H9 (cell line): ENCODE results near the gene CLEC1A. TPM values are rescaled to one million over a fixed set of nuclear protein-coding genes. Genes with fewer than 3 reads are reported as not detected.

Experiments
- DNase-seq: peaks from one replicate; pipeline ENCODE4 v3.0.0-alpha.2; 2017
- H2AFZ ChIP-seq: one replicate; pipeline ENCODE4 v1.6.1; 2013; ENCODE audit warnings: mild to moderate bottlenecking, low read length, control low read depth, moderate library complexity
- H2AK5ac ChIP-seq: 2 replicates; pipeline ENCODE4 v1.6.1; 2013; ENCODE audit warnings: low read length, control low read depth, mixed read lengths; ENCODE audit not compliant: insufficient read length
- H2BK120ac ChIP-seq: one replicate; pipeline ENCODE4 v1.6.1; 2013; ENCODE audit warnings: low read depth, mild to moderate bottlenecking, low read length, control low read depth, inconsistent platforms; ENCODE audit not compliant: poor library complexity, severe bottlenecking
- H2BK12ac ChIP-seq: 2 replicates; pipeline ENCODE4 v1.6.1; 2013; ENCODE audit warnings: low read length, control low read depth, mixed read lengths, low read depth; ENCODE audit not compliant: insufficient read length
- H2BK15ac ChIP-seq: 2 replicates; pipeline ENCODE4 v1.6.1; 2013; ENCODE audit warnings: low read depth, low read length, control low read depth
- H2BK20ac ChIP-seq: one replicate; pipeline ENCODE4 v1.6.1; 2013; ENCODE audit warnings: low read depth, mild to moderate bottlenecking, low read length, control low read depth, inconsistent platforms; ENCODE audit not compliant: poor library complexity, severe bottlenecking
- H2BK5ac ChIP-seq: 2 replicates; pipeline ENCODE4 v1.6.1; 2013; ENCODE audit warnings: low read length, control low read depth, mixed read lengths; ENCODE audit not compliant: insufficient read length
- H3K14ac ChIP-seq: 2 replicates; pipeline ENCODE4 v1.6.1; 2013; ENCODE audit warnings: low read length, control low read depth; ENCODE audit not compliant: insufficient read depth
- H3K18ac ChIP-seq: 2 replicates; pipeline ENCODE4 v1.6.1; 2013; ENCODE audit warnings: low read depth, mild to moderate bottlenecking, mixed read lengths, low read length, control low read depth; ENCODE audit not compliant: insufficient read length
- H3K23ac ChIP-seq: 2 replicates; pipeline ENCODE4 v1.6.1; 2013; ENCODE audit warnings: low read length, control low read depth, mixed read lengths, low read depth; ENCODE audit not compliant: insufficient read length
- H3K23me2 ChIP-seq: 2 replicates; pipeline ENCODE4 v1.6.1; 2013; ENCODE audit warnings: low read depth, mild to moderate bottlenecking, mixed read lengths, low read length, control low read depth; ENCODE audit not compliant: insufficient read length, poor library complexity, severe bottlenecking
- H3K27ac ChIP-seq: 2 replicates; pipeline ENCODE4 v1.5.1; 2013; ENCODE audit warnings: low read length, control low read depth, mixed read lengths, low read depth; ENCODE audit not compliant: insufficient read length
- H3K27me3 ChIP-seq: 2 replicates; pipeline ENCODE4 v1.6.1; 2013; ENCODE audit warnings: low read length, control low read depth, inconsistent platforms; ENCODE audit not compliant: insufficient read depth
- H3K4ac ChIP-seq: 2 replicates; pipeline ENCODE4 v1.6.1; 2013; ENCODE audit warnings: low read depth, mild to moderate bottlenecking, control low read depth, inconsistent platforms, low read length, moderate library complexity
- H3K4me1 ChIP-seq: 2 replicates; pipeline ENCODE4 v1.6.1; 2013; ENCODE audit warnings: low read length, control low read depth, inconsistent platforms; ENCODE audit not compliant: insufficient read depth
- H3K4me2 ChIP-seq: 2 replicates; pipeline ENCODE4 v1.6.1; 2013; ENCODE audit warnings: low read length, control low read depth, mixed read lengths; ENCODE audit not compliant: insufficient read length, insufficient read depth
- H3K56ac ChIP-seq: 2 replicates; pipeline ENCODE4 v1.6.1; 2013; ENCODE audit warnings: low read depth, mild to moderate bottlenecking, mixed read lengths, low read length, control low read depth; ENCODE audit not compliant: insufficient read length
- H3K79me1 ChIP-seq: 2 replicates; pipeline ENCODE4 v1.6.1; 2013; ENCODE audit warnings: low read depth, mild to moderate bottlenecking, moderate library complexity, low read length, control low read depth, inconsistent platforms; ENCODE audit not compliant: insufficient read depth, poor library complexity, severe bottlenecking
- H3K79me2 ChIP-seq: 2 replicates; pipeline ENCODE4 v1.6.1; 2013; ENCODE audit warnings: low read length, control low read depth, inconsistent platforms; ENCODE audit not compliant: insufficient read depth
- H3K9ac ChIP-seq: 2 replicates; pipeline ENCODE4 v1.6.1; 2013; ENCODE audit warnings: low read length, control low read depth, mixed read lengths; ENCODE audit not compliant: insufficient read length; ENCODE audit errors: extremely low read depth
- H3K9me3 ChIP-seq: one replicate; pipeline ENCODE4 v1.6.1; 2013; ENCODE audit warnings: low read depth, low read length, inconsistent platforms; ENCODE audit not compliant: control insufficient read depth
- H3T11ph ChIP-seq: one replicate; pipeline ENCODE4 v1.6.1; 2013; ENCODE audit warnings: mild to moderate bottlenecking, low read length, control low read depth, inconsistent platforms
- H4K20me1 ChIP-seq: one replicate; pipeline ENCODE4 v1.6.1; 2013; ENCODE audit not compliant: control insufficient read depth, insufficient read length, insufficient read depth
- H4K5ac ChIP-seq: 2 replicates; pipeline ENCODE4 v1.6.1; 2013; ENCODE audit warnings: low read depth, mild to moderate bottlenecking, mixed read lengths, low read length, control low read depth; ENCODE audit not compliant: insufficient read length
- H4K8ac ChIP-seq: replicated peaks from 2 replicates; pipeline ENCODE4 v1.6.1; 2013; ENCODE audit warnings: low read length, control low read depth, mixed read lengths, low read depth; ENCODE audit not compliant: insufficient read length
- H4K91ac ChIP-seq: 2 replicates; pipeline ENCODE4 v1.6.1; 2013; ENCODE audit warnings: low read depth, mild to moderate bottlenecking, moderate library complexity, mixed read lengths, low read length, control low read depth; ENCODE audit not compliant: insufficient read length
- H3K27ac Mint-ChIP-seq, 3 experiments: 2 replicates in 2 of 3; 3 replicates in 1 of 3; pipeline ENCODE4 v1.8.0; 2020 to 2021; ENCODE audit warnings: mixed read lengths in 3 of 3, mild to moderate bottlenecking in 1 of 3, moderate library complexity in 1 of 3
- H3K27me3 Mint-ChIP-seq: 2 replicates; pipeline ENCODE4 v1.8.0; 2021; ENCODE audit warnings: low read depth, mild to moderate bottlenecking, moderate library complexity, mixed read lengths
- H3K36me3 Mint-ChIP-seq, 3 experiments: 2 replicates in 2 of 3; 3 replicates in 1 of 3; pipeline ENCODE4 v1.8.0; 2020 to 2021; ENCODE audit warnings: low read depth in 3 of 3, mixed read lengths in 3 of 3; ENCODE audit not compliant: insufficient read depth in 1 of 3
- H3K4me1 Mint-ChIP-seq, 2 experiments: 2 replicates each; pipeline ENCODE4 v1.8.0; 2020; ENCODE audit warnings: mixed read lengths in 2 of 2
- H3K4me3 Mint-ChIP-seq, 2 experiments: 2 replicates in 1 of 2; 3 replicates in 1 of 2; pipeline ENCODE4 v1.8.0; 2020 to 2021; ENCODE audit warnings: mild to moderate bottlenecking in 2 of 2, mixed read lengths in 2 of 2, moderate library complexity in 1 of 2
- H3K9me3 Mint-ChIP-seq, 2 experiments: 2 replicates in 1 of 2; 3 replicates in 1 of 2; pipeline ENCODE4 v1.8.0; 2020; ENCODE audit warnings: mild to moderate bottlenecking in 2 of 2, mixed read lengths in 2 of 2, moderate library complexity in 1 of 2
- WGBS: extraction: QIAGEN DNeasy Blood & Tissue Kit; methylation state at CpG from one replicate; pipeline ENCODE4 v1.1.7; 2013; ENCODE audit warnings: missing lambda C conversion rate, low lambda C conversion rate, mixed read lengths; ENCODE audit not compliant: insufficient read length; ENCODE audit errors: extremely low coverage; 5-methylcytosine and 5-hydroxymethylcytosine counted together
- total RNA-seq: library from RNA; stranded (reverse); gene quantifications from 2 replicates; pipeline ENCODE4 v1.2.1, GENCODE V29; 2021
- TF ChIP-seq, protein P1 (sequence below): fragments of 200-600 bp; sonication (generic); conservative IDR thresholded peaks from 3 replicates; pipeline ENCODE4 v1.8.0; 2021; ENCODE audit warnings: antibody characterized with exemption, mild to moderate bottlenecking

Gene CLEC1A
- total RNA-seq, 1 experiment from 2014 or later = not detected

DNA sequence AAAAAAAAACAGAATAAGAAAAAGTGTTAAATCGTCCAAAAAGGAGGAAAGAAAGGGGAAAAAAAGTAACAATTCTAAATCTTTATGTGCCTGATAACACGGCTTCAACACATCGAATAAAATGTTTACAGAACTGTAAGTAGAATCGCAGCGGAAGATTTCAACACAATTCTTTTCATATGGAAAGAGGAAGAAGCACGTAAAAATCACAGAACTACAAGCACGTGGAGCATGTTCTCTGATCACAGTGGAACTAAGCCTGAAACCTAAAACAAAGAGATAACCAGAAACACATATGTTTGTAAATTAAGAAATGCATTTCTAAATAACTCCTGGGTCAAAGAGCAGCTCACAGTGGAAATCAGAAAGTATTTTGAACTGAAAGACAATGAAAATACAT is 22.5 kb upstream of the CLEC1A start:
- no peak overlapping the region for H2BK120ac ChIP-seq
- Mint-ChIP-seq H3K36me3 (no peaks in the 10 kb centered on the region), H3K27me3 (no peaks in the 10 kb centered on the region), H3K27ac (no peak overlapping the region), H3K9me3 (no peaks in the 10 kb centered on the region; a peak in 2 of 5 replicates), H3K4me1 (no peaks in the 10 kb centered on the region), H3K4me3 (no peak overlapping the region)
- no CpG with 5 or more reads among the region's 7 CpGs for WGBS
- H2AK5ac ChIP-seq = no peak overlapping the region
- H3K14ac ChIP-seq = no peak overlapping the region
- no peaks in the 10 kb centered on the region for H3K79me2 ChIP-seq
- no peak for DNase-seq
- no peak overlapping the region for H3K27ac ChIP-seq
- H4K91ac ChIP-seq = no peak overlapping the region
- no peaks in the 10 kb centered on the region for H3K9me3 ChIP-seq
- H2BK5ac ChIP-seq = no peak overlapping the region
- H3K23me2 ChIP-seq = no peaks in the 10 kb centered on the region
- H3K9ac ChIP-seq = no peak overlapping the region
- no peak overlapping the region for H3T11ph ChIP-seq
- no peaks in the 10 kb centered on the region for H4K20me1 ChIP-seq
- H3K56ac ChIP-seq = no peak overlapping the region
- H4K5ac ChIP-seq = no peak overlapping the region
- no peaks in the 10 kb centered on the region for H3K4me1 ChIP-seq
- no peak overlapping the region for H3K4ac ChIP-seq
- H3K18ac ChIP-seq = no peak overlapping the region
- TF ChIP-seq, protein P1, sequence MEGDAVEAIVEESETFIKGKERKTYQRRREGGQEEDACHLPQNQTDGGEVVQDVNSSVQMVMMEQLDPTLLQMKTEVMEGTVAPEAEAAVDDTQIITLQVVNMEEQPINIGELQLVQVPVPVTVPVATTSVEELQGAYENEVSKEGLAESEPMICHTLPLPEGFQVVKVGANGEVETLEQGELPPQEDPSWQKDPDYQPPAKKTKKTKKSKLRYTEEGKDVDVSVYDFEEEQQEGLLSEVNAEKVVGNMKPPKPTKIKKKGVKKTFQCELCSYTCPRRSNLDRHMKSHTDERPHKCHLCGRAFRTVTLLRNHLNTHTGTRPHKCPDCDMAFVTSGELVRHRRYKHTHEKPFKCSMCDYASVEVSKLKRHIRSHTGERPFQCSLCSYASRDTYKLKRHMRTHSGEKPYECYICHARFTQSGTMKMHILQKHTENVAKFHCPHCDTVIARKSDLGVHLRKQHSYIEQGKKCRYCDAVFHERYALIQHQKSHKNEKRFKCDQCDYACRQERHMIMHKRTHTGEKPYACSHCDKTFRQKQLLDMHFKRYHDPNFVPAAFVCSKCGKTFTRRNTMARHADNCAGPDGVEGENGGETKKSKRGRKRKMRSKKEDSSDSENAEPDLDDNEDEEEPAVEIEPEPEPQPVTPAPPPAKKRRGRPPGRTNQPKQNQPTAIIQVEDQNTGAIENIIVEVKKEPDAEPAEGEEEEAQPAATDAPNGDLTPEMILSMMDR = no peak
- no peak overlapping the region for H3K23ac ChIP-seq
- no peak overlapping the region for H2BK12ac ChIP-seq
- no peaks in the 10 kb centered on the region for H3K27me3 ChIP-seq
- H2BK15ac ChIP-seq = no peak overlapping the region
- no peak overlapping the region for H2AFZ ChIP-seq
- H4K8ac ChIP-seq = no peak overlapping the region
- no peak overlapping the region for H3K4me2 ChIP-seq
- no peak overlapping the region for H2BK20ac ChIP-seq
- no peaks in the 10 kb centered on the region for H3K79me1 ChIP-seq
